ENCODE results near the gene PTPN14. TPM values are rescaled to one million over a fixed set of nuclear protein-coding genes. Genes with fewer than 3 reads are reported as not detected.

The PTPN14 gene
- total RNA-seq, 1 experiment from 2014 or later: 209 TPM

DNA sequence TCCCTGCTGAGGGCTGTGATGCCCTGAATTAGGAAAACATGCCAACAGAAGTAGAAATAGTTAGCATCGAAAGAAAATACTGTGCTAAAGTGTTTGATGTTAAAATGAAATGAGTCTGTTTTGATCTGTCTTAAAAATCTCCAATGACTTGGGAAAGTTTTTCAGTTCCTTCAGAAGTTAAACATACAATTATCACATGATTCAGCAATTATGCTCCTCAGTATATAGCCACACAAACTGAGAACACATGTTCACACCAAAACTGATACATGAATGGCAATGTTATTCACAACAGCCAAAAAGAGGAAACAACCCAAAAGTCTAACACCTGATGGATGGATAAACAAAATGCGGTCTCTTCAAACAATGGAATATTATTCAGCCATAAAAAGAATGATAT, 130.6 kb downstream of the PTPN14 start:
- no TSS peak for BruUV-seq (replicated peaks)
- CTCF ChIA-PET: no interaction called here
- Histone ChIP-seq H3K4me1 (ENCODE audit: control insufficient read depth, insufficient read depth, low read length) (peaks cover 64% of the 10 kb centered on the region), H3K27me3 (ENCODE audit: control insufficient read depth, insufficient read depth, low read length) (no peaks in the 10 kb centered on the region), H3K9me3 (ENCODE audit: control insufficient read depth, insufficient read depth, low read depth, low read length) (no peaks in the 10 kb centered on the region), H3K4me3 (ENCODE audit: low read depth in 2 of 2, low read length in 2 of 2) (no peak overlapping the region), H3K27ac (ENCODE audit: low read length) (peak overlapping the region; percentile 52), H3K36me3 (ENCODE audit: control insufficient read depth, insufficient read depth, low read length) (peaks cover 2% of the 10 kb centered on the region; the same call in 1 of the 2 replicates)
- in situ Hi-C loops (cut with HindIII; ENCODE audit: low pct_unique_long_range_greater_than_20kb, low sequenced_read_pairs) (no loop called here), intact Hi-C loops (cut with micrococcal nuclease; ENCODE audit: unreplicated experiment) (no loop called here)
- DNase-seq (ENCODE audit: low read depth, low spot score): no peak
- TF ChIP-seq, protein P1, sequence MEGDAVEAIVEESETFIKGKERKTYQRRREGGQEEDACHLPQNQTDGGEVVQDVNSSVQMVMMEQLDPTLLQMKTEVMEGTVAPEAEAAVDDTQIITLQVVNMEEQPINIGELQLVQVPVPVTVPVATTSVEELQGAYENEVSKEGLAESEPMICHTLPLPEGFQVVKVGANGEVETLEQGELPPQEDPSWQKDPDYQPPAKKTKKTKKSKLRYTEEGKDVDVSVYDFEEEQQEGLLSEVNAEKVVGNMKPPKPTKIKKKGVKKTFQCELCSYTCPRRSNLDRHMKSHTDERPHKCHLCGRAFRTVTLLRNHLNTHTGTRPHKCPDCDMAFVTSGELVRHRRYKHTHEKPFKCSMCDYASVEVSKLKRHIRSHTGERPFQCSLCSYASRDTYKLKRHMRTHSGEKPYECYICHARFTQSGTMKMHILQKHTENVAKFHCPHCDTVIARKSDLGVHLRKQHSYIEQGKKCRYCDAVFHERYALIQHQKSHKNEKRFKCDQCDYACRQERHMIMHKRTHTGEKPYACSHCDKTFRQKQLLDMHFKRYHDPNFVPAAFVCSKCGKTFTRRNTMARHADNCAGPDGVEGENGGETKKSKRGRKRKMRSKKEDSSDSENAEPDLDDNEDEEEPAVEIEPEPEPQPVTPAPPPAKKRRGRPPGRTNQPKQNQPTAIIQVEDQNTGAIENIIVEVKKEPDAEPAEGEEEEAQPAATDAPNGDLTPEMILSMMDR (IDR thresholded peaks at IDR 0.05): no peak
- TF ChIP-seq TCF7L2 (IDR thresholded peaks at IDR 0.05; ENCODE audit: low read depth, low read length) (no peak), SIN3A (IDR thresholded peaks at IDR 0.05; ENCODE audit: borderline replicate concordance, insufficient read depth, low read depth, low read length) (no peak), POLR2AphosphoS5 (IDR thresholded peaks at IDR 0.05; ENCODE audit: low read depth, low read length) (no peak)
- TF ChIP-seq, protein P2, sequence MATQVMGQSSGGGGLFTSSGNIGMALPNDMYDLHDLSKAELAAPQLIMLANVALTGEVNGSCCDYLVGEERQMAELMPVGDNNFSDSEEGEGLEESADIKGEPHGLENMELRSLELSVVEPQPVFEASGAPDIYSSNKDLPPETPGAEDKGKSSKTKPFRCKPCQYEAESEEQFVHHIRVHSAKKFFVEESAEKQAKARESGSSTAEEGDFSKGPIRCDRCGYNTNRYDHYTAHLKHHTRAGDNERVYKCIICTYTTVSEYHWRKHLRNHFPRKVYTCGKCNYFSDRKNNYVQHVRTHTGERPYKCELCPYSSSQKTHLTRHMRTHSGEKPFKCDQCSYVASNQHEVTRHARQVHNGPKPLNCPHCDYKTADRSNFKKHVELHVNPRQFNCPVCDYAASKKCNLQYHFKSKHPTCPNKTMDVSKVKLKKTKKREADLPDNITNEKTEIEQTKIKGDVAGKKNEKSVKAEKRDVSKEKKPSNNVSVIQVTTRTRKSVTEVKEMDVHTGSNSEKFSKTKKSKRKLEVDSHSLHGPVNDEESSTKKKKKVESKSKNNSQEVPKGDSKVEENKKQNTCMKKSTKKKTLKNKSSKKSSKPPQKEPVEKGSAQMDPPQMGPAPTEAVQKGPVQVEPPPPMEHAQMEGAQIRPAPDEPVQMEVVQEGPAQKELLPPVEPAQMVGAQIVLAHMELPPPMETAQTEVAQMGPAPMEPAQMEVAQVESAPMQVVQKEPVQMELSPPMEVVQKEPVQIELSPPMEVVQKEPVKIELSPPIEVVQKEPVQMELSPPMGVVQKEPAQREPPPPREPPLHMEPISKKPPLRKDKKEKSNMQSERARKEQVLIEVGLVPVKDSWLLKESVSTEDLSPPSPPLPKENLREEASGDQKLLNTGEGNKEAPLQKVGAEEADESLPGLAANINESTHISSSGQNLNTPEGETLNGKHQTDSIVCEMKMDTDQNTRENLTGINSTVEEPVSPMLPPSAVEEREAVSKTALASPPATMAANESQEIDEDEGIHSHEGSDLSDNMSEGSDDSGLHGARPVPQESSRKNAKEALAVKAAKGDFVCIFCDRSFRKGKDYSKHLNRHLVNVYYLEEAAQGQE (IDR thresholded peaks at IDR 0.05; ENCODE audit: insufficient read depth in 1 of 2, low read depth in 2 of 2, low read length in 1 of 2): no peak
- POLR2A ChIA-PET: no interaction called here
- no peak for ATAC-seq

DNA sequence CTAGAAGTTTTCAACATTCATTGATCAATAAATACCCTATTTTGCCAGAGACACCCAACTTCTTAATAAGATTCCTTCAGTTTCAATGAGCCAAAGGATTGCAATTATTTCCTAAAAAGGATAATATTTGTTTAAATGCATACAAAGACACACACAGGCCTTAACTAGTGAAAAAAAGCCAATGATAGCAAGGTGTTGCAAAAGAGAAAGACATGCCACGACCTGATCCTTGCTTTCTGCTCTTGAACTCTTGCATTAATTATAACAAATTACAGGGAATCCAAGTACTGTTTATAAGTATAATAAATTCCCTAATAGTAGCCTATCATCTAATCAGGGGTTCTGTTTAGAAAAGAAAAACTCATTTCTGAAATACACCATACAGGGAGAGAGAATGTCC, 131.1 kb downstream of the PTPN14 start:
- no peak for ATAC-seq
- intact Hi-C loops (cut with micrococcal nuclease; ENCODE audit: unreplicated experiment) (no loop called here), in situ Hi-C loops (cut with HindIII; ENCODE audit: low pct_unique_long_range_greater_than_20kb, low sequenced_read_pairs) (no loop called here)
- DNase-seq (ENCODE audit: low read depth, low spot score): no peak
- ChIA-PET POLR2A (no interaction called here), CTCF (no interaction called here)
- Histone ChIP-seq H3K27ac (ENCODE audit: low read length) (peak overlapping the region; percentile 52), H3K36me3 (ENCODE audit: control insufficient read depth, insufficient read depth, low read length) (peaks cover 4% of the 10 kb centered on the region), H3K27me3 (ENCODE audit: control insufficient read depth, insufficient read depth, low read length) (no peaks in the 10 kb centered on the region), H3K9me3 (ENCODE audit: control insufficient read depth, insufficient read depth, low read depth, low read length) (no peaks in the 10 kb centered on the region), H3K4me1 (ENCODE audit: control insufficient read depth, insufficient read depth, low read length) (peaks cover 64% of the 10 kb centered on the region), H3K4me3 (ENCODE audit: low read depth in 2 of 2, low read length in 2 of 2) (no peak overlapping the region)
- TF ChIP-seq TCF7L2 (IDR thresholded peaks at IDR 0.05; ENCODE audit: low read depth, low read length): no peak
- TF ChIP-seq, protein P1 (IDR thresholded peaks at IDR 0.05): no peak
- TF ChIP-seq POLR2AphosphoS5 (IDR thresholded peaks at IDR 0.05; ENCODE audit: low read depth, low read length): no peak
- TF ChIP-seq, protein P2 (IDR thresholded peaks at IDR 0.05; ENCODE audit: insufficient read depth in 1 of 2, low read depth in 2 of 2, low read length in 1 of 2): no peak
- TF ChIP-seq SIN3A (IDR thresholded peaks at IDR 0.05; ENCODE audit: borderline replicate concordance, insufficient read depth, low read depth, low read length): no peak
- no TSS peak for BruUV-seq (replicated peaks)

Measured in Panc1 (cell line).